NCI-H128 (cell line): ENCODE data around the gene LONP2.
"Not testable (repeated sequence)": the region's sequence is repeated elsewhere in the genome, so short reads cannot be mapped to it uniquely, and the experiment has no call there.

ENCODE experiments used
- DNase-seq: peaks from one replicate; lab custom pipeline; 2025; ENCODE audit not compliant: unreplicated experiment; lab: John Stamatoyannopoulos, UW

The LONP2 gene

DNA sequence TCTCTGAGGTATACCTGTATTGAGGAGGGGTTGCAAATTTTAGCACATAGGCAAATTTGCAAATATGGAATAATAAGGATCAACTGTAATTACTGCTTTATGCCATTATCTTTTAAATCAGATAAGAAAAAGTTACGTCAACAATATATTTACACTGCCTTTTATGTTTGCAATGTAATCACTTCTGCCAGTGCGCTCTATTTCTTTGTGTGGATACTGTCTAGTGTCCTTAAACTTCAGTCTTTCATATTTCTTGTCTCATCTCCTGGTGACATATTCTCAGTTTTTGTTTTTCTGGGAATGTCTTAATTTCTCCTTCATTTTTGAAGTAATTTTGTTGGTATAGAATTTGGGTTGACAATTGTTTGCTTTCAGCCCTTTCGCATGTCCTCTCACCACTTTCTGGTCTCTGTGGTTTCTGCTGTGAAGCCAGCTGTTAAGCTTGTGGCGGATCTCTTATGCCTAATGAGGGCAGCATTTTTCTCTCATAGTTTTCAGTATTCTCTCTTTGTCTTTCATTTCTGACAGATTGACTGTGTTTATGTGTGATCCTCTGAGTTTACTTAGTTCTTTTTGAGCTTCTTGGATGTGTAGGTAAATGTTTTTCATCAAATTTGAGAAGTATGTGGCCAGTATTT, 40.8 kb downstream of the LONP2 start:
- DNase-seq = no peak

- DNase-seq = no peak
Measured at GRCh38 chr16:48287239-48287638, 43.1 kb downstream of the LONP2 start.

GRCh38 chr16:48291303-48291702, 47.2 kb downstream of the LONP2 start:
- no peak for DNase-seq

DNA sequence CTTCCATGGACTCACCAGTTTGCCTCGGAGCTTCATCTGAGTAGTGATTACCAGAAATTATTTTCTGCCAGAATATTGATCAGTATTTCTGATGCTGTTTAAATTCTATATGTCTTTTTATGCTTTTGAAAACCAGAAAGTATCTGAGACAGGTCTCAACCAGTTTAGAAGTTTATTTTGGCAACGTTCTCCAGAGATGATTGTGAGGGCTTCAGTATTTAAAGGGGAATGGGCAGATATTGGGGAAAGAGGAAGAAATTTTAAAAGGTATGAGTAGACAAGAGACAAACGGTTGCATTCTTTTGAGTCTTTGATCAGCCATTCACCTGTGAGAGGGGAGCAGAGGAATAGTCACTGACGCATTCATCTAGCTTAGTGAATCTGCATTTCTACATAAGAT, 47.7 kb downstream of the LONP2 start:
- no peak for DNase-seq

GRCh38 chr16:48292452-48292851, 48.4 kb downstream of the LONP2 start:
- DNase-seq = no peak

DNA sequence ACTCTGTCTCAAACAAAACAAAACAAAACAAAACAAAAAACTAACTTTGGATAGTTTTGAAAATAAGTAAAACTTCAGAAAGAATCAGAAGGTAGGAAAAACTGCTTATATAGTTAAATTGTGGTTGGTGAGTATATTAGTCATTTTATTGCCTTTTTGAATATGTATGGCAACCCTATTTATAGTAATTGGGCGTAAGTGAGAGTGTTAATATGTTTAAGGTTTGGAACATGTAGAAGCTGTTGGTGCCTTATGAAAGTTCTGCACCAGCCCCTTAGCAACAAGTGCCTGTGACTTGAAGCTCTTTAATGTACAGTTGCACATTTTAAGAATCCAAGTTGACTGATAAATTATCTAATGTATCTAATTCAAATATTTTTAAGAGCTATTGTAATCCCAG, 50.6 kb downstream of the LONP2 start:
- no peak for DNase-seq

DNA sequence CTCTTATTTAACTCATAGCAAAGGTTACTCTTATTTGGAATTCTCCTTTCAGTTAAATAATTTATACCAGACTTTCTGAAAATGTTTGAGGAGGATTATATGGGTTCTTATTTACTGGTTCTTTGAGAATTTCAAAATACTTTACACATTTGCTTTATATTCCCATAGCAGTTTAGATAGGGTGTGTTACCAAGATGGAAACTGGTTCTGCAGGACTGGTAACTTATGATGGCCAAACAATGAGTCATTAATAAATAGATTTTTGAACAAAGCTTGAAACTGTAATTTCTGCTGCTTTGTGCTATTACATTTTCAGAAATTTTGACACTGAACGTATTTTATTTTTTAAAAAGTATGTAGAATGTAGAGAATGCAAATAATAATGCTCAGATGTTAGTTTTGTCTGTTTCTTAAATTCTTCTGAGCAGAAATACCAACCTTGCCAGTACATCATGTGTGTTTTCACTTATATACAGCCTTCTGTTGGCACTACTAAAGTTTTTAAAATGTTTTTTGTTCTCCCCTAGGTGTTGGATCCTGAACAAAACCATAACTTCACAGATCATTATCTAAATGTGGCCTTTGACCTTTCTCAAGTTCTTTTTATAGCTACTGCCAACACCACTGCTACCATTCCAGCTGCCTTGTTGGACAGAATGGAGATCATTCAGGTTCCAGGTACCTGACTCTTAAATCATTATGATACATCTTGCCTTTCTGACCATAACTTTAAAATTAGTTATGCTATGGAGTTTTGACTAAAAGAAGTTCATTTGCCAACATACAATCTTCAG, 51.6 kb downstream of the LONP2 start:
- no peak for DNase-seq

GRCh38 chr16:48299471-48299870, 55.4 kb downstream of the LONP2 start:
- no peak for DNase-seq

DNA sequence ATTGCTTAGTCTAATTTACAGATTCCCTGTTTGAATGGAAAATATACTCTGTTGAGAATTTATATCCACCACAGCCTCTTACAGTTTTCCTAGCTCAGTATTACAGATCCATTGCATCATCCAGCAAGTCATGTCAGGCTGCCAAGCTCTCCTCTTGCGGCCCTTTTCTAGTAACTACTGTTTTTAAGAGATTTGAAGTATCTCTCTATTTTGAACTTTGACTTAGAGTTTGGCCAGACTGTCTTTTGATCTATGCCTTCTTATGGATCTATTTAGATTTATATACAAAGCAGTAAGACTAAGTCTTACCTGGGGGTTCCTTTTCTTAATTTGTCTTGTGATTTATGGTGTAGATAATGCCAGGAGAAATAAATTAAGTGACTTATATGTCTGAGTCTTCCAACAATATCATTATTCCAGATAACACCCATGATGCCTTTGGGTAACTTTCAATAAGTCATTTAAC, 56.3 kb downstream of the LONP2 start:
- DNase-seq = no peak

- DNase-seq = no peak
Measured at GRCh38 chr16:48308535-48308934, 64.4 kb downstream of the LONP2 start.

DNA sequence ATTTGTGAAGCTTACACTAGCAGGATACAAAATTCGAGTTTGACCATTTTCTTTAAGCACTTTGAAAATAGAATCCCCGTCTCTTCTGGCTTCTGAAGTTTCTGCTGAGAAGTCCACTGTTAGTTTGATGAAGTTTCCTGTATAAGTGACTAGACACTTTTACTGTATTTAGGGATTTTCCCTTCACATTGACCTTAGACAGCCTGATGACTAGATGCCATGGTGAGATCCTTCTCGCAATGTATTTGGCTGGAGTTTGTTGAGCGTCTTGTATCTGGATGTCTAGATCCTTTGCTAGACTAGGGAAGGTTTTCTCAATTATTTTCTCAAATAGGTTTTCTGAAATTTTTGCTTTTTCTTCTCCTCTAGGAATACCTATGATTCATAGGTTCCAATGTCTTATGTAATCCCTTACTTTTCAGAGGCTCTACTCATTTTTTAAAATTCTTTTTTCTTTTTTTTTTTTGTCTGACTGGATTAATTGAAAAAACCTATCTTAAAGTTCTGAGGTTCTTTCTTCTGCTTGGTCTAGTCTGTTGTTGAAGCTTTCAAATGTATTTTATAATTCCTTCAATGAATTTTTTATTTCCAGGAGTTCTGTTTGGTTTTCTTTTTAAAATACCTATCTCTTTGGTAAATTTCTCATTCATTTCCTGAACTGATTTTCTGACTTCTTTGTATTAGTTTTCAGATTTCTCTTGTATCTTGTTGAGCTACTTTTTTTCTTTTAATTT, 67.0 kb downstream of the LONP2 start:
- no peak for DNase-seq

DNA sequence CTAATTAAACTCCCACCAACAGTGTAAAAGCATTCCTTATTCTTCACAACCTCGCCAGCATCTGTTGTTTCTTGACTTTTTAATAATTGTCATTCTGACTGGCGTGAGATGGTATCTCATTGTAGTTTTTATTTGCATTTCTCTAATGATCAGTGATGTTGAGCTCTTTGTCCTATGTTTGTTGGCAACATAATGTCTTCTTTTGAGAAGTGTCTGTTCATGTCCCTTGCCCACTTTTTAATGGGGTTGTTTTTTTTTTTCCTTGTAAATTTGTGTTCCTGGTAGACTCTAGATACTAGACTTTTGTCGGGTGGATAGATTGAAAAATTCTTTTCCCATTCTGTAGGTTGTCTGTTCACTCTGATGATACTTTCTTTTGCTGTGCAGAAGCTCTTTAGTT, 69.8 kb downstream of the LONP2 start:
- DNase-seq = not testable (repeated sequence)

DNA sequence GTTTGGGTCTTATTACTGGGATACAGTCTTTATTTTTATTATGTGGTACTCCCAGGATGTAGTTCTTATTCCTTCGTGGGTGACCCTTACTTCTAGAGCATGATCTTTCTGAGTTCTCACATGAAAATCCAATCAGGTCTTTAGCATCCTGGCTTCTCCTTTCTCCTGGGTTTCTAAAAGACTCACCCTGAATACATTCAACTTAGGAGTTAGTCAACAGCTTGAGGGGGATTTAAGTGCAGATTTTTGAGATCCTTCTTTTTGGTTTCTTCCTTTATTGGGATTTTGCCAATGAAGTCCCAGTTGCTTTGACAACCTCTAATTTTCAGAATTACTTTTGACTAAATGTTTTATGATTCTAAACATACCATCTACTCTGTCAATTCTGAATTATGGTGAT, 72.9 kb downstream of the LONP2 start:
- DNase-seq = no peak

DNA sequence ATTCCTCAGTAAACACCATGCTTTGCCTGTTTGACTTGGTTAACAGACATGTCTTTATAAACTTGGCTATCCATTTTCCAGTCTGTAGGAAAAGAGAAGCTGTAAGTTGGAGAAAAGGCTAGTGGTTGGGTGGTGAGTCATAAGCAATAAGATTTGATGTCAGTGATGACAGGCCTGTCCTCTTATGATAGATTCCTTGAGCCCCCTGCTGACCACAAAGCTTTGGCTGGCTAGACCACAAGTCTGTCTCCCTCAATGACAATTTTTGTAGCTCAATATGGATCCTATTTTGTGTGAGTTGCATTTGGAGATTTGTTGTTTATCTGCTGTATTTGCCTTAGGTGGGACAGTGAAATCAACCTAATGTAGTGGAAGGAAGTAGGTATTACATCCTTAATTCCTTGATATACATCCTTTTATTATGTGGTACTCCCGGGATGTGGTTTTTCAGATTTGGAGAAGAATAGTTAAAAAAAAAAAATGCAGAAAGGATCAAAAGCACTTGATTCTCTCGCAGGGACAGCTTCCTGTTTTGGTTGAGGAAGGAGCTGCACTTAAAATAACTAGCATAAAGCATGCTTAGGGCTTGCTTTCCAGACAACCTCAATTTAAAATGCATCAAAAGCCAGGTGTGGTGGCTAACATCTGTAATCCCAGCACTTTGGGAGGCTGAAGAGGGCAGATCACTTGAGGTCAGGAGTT, 73.7 kb downstream of the LONP2 start:
- DNase-seq = no peak

- no peak for DNase-seq
Measured at GRCh38 chr16:48318630-48319029, 74.5 kb downstream of the LONP2 start.

DNA sequence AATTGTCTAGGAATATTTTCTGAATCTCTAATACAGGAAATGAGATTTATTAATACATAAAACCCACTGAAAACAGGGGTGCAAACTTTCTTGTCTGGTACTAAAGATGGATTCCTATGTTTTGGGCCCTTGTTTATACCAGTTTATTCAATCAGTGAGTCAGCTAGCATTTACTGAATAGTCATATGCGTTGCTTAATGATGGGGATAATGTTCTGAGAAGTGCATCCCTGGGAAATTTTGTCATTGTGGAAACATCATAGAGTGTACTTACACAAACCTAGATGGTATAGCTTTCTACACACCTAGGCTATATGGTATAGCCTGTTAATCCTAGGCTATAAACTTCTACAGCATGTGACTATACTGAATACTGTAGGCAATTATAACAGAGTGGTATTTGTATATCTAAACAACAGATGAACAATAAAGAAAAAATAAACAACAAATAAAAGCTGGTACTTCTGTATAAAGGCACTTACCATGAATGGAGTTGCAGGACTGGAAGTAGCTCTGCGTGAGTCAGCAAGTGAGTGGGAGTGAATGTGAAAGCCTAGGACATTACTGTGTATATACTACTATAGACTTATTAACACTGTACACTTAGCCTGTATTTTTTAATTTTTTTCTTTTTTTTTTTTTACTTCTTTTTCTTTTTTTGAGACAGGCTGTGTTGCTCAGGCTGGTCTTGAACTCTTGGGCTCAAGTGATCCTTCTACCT, 77.4 kb downstream of the LONP2 start:
- DNase-seq = no peak

- no peak for DNase-seq
Measured at GRCh38 chr16:48323783-48324775, 80.0 kb downstream of the LONP2 start.

DNA sequence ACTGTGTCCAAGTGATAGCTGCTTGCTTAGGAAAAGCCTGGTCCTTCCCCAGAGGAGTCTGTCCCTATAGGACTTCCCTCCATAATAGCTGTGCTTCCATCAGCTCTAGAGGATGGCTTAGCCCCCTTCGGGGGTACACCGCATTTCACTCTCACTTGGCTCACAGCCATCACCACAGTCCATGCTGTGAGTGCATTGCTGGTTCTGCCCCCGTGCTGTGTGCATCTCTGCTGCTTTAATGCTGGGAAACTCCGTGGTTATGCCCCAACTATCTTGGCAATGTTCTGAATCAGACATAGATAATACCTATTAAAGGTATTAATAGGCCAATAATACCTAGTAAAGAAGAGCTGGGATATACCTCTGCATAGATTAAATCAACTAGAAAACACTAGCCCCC, 82.8 kb downstream of the LONP2 start:
- no peak for DNase-seq

- DNase-seq = no peak
Measured at GRCh38 chr16:48329138-48329537, 85.0 kb downstream of the LONP2 start.
